ENCODE measurements around the gene EHD1.

The EHD1 gene

GRCh38 chr11:64877390-64878222 is 815 bp downstream of the EHD1 start:
- Histone ChIP-seq H3K4me1 (ENCODE audit: insufficient read depth, low read length, poor library complexity, severe bottlenecking) (peaks cover 53% of the 10 kb centered on the region), H3K9ac (ENCODE audit: low read depth, low read length, poor library complexity, severe bottlenecking) (peak overlapping the region; percentile 84), H3K9me3 (ENCODE audit: insufficient read depth, low read depth, low read length) (no peaks in the 10 kb centered on the region), H3K9me2 (replicated peaks; ENCODE audit: low read depth, low read length) (no peaks in the 10 kb centered on the region), H3F3A (ENCODE audit: low read depth) (0 out of 2 replicates have a peak, but pooled peaks cover 3% of the 10 kb centered on the region), H3K4me2 (ENCODE audit: low read depth, low read length, poor library complexity, severe bottlenecking) (peak overlapping the region; percentile 93), H4K20me1 (ENCODE audit: insufficient read depth, low read length, poor library complexity, severe bottlenecking) (peaks cover 20% of the 10 kb centered on the region), H3K36me3 (ENCODE audit: insufficient read depth, low read length) (peaks cover 3% of the 10 kb centered on the region; the same call in 1 of the 2 replicates), H3K27me3 (ENCODE audit: insufficient read depth, low read length, poor library complexity, severe bottlenecking) (no peaks in the 10 kb centered on the region), H3K79me2 (ENCODE audit: insufficient read depth, low read length) (peaks cover 58% of the 10 kb centered on the region), H2AFZ (ENCODE audit: low read length) (peak overlapping the region; percentile 80), H3K4me3 (ENCODE audit: low read length, poor library complexity, severe bottlenecking) (peak overlapping the region; percentile 87)
- TF ChIP-seq CTCF (conservative IDR thresholded peaks at IDR 0.05; ENCODE audit: low read length) = no peak
- TF ChIP-seq EZH2phosphoT487 (IDR thresholded peaks at IDR 0.05; ENCODE audit: borderline replicate concordance) = no peak

- peaks cover 57% of the 10 kb centered on the region for H3K4me1 ChIP-seq (ENCODE audit: insufficient read depth, low read length, poor library complexity, severe bottlenecking)
- H3K9ac ChIP-seq (ENCODE audit: low read depth, low read length, poor library complexity, severe bottlenecking) = peak overlapping the region; percentile 84
Measured at GRCh38 chr11:64876835-64877341, 1.5 kb downstream of the EHD1 start.

GRCh38 chr11:64876229-64876750 is 2.1 kb downstream of the EHD1 start:
- H3K4me1 ChIP-seq (ENCODE audit: insufficient read depth, low read length, poor library complexity, severe bottlenecking) = peaks cover 63% of the 10 kb centered on the region
- H3F3A ChIP-seq (ENCODE audit: low read depth) = 0 out of 2 replicates have a peak, but pooled peaks cover 3% of the 10 kb centered on the region
- H3K9me2 ChIP-seq (replicated peaks; ENCODE audit: low read depth, low read length) = no peaks in the 10 kb centered on the region
- peak overlapping the region; percentile 84 for H3K9ac ChIP-seq (ENCODE audit: low read depth, low read length, poor library complexity, severe bottlenecking)
- H3K79me2 ChIP-seq (ENCODE audit: insufficient read depth, low read length) = peaks cover 70% of the 10 kb centered on the region
- H3K4me3 ChIP-seq (ENCODE audit: low read length, poor library complexity, severe bottlenecking) = peak overlapping the region; percentile 87
- peak overlapping the region; percentile 93 for H3K4me2 ChIP-seq (ENCODE audit: low read depth, low read length, poor library complexity, severe bottlenecking)
- TF ChIP-seq CTCF (conservative IDR thresholded peaks at IDR 0.05; ENCODE audit: low read length) (no peak), EZH2phosphoT487 (IDR thresholded peaks at IDR 0.05; ENCODE audit: borderline replicate concordance) (no peak)
- peaks cover 20% of the 10 kb centered on the region for H4K20me1 ChIP-seq (ENCODE audit: insufficient read depth, low read length, poor library complexity, severe bottlenecking)
- H3K27me3 ChIP-seq (ENCODE audit: insufficient read depth, low read length, poor library complexity, severe bottlenecking) = no peaks in the 10 kb centered on the region
- H3K36me3 ChIP-seq (ENCODE audit: insufficient read depth, low read length) = peaks cover 3% of the 10 kb centered on the region; the same call in 1 of the 2 replicates
- H2AFZ ChIP-seq (ENCODE audit: low read length) = no peak overlapping the region
- no peaks in the 10 kb centered on the region for H3K9me3 ChIP-seq (ENCODE audit: insufficient read depth, low read depth, low read length)

More at GRCh38 chr11:64876835-64877341, 1.5 kb downstream of the EHD1 start:
- peaks cover 65% of the 10 kb centered on the region for H3K79me2 ChIP-seq (ENCODE audit: insufficient read depth, low read length)
- peak overlapping the region; percentile 87 for H3K4me3 ChIP-seq (ENCODE audit: low read length, poor library complexity, severe bottlenecking)
- no peaks in the 10 kb centered on the region for H3K9me2 ChIP-seq (replicated peaks; ENCODE audit: low read depth, low read length)
- peaks cover 3% of the 10 kb centered on the region; the same call in 1 of the 2 replicates for H3K36me3 ChIP-seq (ENCODE audit: insufficient read depth, low read length)
- no peaks in the 10 kb centered on the region for H3K27me3 ChIP-seq (ENCODE audit: insufficient read depth, low read length, poor library complexity, severe bottlenecking)
- 0 out of 2 replicates have a peak, but pooled peaks cover 3% of the 10 kb centered on the region for H3F3A ChIP-seq (ENCODE audit: low read depth)
- no peak for TF ChIP-seq CTCF (conservative IDR thresholded peaks at IDR 0.05; ENCODE audit: low read length)
- no peak for TF ChIP-seq EZH2phosphoT487 (IDR thresholded peaks at IDR 0.05; ENCODE audit: borderline replicate concordance)
- no peak overlapping the region for H2AFZ ChIP-seq (ENCODE audit: low read length)
- H3K9me3 ChIP-seq (ENCODE audit: insufficient read depth, low read depth, low read length) = no peaks in the 10 kb centered on the region
- peaks cover 20% of the 10 kb centered on the region for H4K20me1 ChIP-seq (ENCODE audit: insufficient read depth, low read length, poor library complexity, severe bottlenecking)
- peak overlapping the region; percentile 93 for H3K4me2 ChIP-seq (ENCODE audit: low read depth, low read length, poor library complexity, severe bottlenecking)
